HEK293T (cell line): ENCODE measurements around the gene CRYBB1.

Experiments
- CTCF ChIA-PET: fragments of 350-600 bp; formaldehyde crosslinking; extraction: SDS; loops from one replicate; lab custom pipeline; 2021; ENCODE audit warnings: antibody characterized with exemption, inconsistent platforms; lab: Yijun Ruan, JAX
- POLR2A ChIA-PET: fragments of 350-600 bp; formaldehyde crosslinking; extraction: SDS; loops from one replicate; lab custom pipeline; 2020; ENCODE audit warnings: antibody characterized with exemption, inconsistent platforms; lab: Yijun Ruan, JAX
- DNase-seq: peaks from one replicate; pipeline ENCODE4 v3.0.0; 2012; ENCODE audit warnings: mixed read lengths; ENCODE audit errors: extremely low spot score
- ARNT ChIP-seq: fragments of 450-650 bp; IDR thresholded peaks from 2 replicates; pipeline ENCODE4 v1.6.1; 2017; ENCODE audit warnings: mild to moderate bottlenecking
- BHLHE40 ChIP-seq: fragments of 450-650 bp; IDR thresholded peaks from 2 replicates; pipeline ENCODE4 v1.6.1; 2016; ENCODE audit warnings: mild to moderate bottlenecking, moderate library complexity, borderline replicate concordance
- CTBP1 ChIP-seq: fragments of 450-650 bp; IDR thresholded peaks from 2 replicates; pipeline ENCODE4 v1.6.1; 2016; ENCODE audit warnings: borderline replicate concordance
- ELF4 ChIP-seq: fragments of 450-650 bp; IDR thresholded peaks from 2 replicates; pipeline ENCODE4 v1.6.1; 2017; ENCODE audit warnings: antibody characterized with exemption
- FOXA1 ChIP-seq: fragments of 450-650 bp; IDR thresholded peaks from 2 replicates; pipeline ENCODE4 v1.6.1; 2016; ENCODE audit warnings: mild to moderate bottlenecking
- FOXK2 ChIP-seq: fragments of 450-650 bp; IDR thresholded peaks from 2 replicates; pipeline ENCODE4 v1.6.1; 2016; ENCODE audit warnings: mild to moderate bottlenecking
- FOXM1 ChIP-seq: fragments of 450-650 bp; IDR thresholded peaks from 2 replicates; pipeline ENCODE4 v1.6.1; 2017; ENCODE audit warnings: mild to moderate bottlenecking, borderline replicate concordance
- HDGF ChIP-seq: fragments of 450-650 bp; IDR thresholded peaks from 2 replicates; pipeline ENCODE4 v1.6.1; 2017; ENCODE audit warnings: antibody characterized with exemption, borderline replicate concordance
- L3MBTL2 ChIP-seq: fragments of 450-650 bp; conservative IDR thresholded peaks from 2 replicates; pipeline ENCODE4 v1.6.1; 2016; ENCODE audit warnings: mild to moderate bottlenecking
- LEF1 ChIP-seq: fragments of 450-650 bp; IDR thresholded peaks from 2 replicates; pipeline ENCODE4 v1.6.1; 2017; ENCODE audit warnings: mild to moderate bottlenecking, borderline replicate concordance
- NFRKB ChIP-seq: fragments of 450-650 bp; IDR thresholded peaks from 2 replicates; pipeline ENCODE4 v1.6.1; 2016; ENCODE audit warnings: mild to moderate bottlenecking, moderate library complexity
- SP1 ChIP-seq: fragments of 450-650 bp; IDR thresholded peaks from 2 replicates; pipeline ENCODE4 v1.6.1; 2017
- SUZ12 ChIP-seq: fragments of 450-650 bp; IDR thresholded peaks from 2 replicates; pipeline ENCODE4 v1.6.1; 2016; ENCODE audit warnings: mild to moderate bottlenecking
- TARDBP ChIP-seq: fragments of 450-650 bp; IDR thresholded peaks from 2 replicates; pipeline ENCODE4 v1.6.1; 2016
- ZNF384 ChIP-seq: fragments of 450-650 bp; IDR thresholded peaks from 2 replicates; pipeline ENCODE4 v1.6.1; 2016
- TF ChIP-seq, protein P1 (sequence below): fragments of 450-650 bp; IDR thresholded peaks from 2 replicates; pipeline ENCODE4 v1.6.1; 2016

CRYBB1 gene

GRCh38 chr22:26642465-26643417 is 24.9 kb upstream of the CRYBB1 start:
- ChIA-PET CTCF (interaction anchor here (0.7 to 0.9 kb wide), 2 partner anchors 14 to 40 kb away, joined by 3 to 4 read pairs; no protein-coding TSS in a partner anchor), POLR2A (interaction anchor here (1.1 to 1.4 kb wide), 2 partner anchors 19 to 26 kb away, joined by 3 to 5 read pairs; no protein-coding TSS in a partner anchor)
- DNase-seq, result no peak
- no peak for TF ChIP-seq SUZ12
- no peak for TF ChIP-seq FOXA1
- TF ChIP-seq L3MBTL2, result no peak
- no peak for TF ChIP-seq BHLHE40
- TF ChIP-seq, protein P1, sequence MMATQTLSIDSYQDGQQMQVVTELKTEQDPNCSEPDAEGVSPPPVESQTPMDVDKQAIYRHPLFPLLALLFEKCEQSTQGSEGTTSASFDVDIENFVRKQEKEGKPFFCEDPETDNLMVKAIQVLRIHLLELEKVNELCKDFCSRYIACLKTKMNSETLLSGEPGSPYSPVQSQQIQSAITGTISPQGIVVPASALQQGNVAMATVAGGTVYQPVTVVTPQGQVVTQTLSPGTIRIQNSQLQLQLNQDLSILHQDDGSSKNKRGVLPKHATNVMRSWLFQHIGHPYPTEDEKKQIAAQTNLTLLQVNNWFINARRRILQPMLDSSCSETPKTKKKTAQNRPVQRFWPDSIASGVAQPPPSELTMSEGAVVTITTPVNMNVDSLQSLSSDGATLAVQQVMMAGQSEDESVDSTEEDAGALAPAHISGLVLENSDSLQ, result no peak
- TF ChIP-seq FOXK2, result no peak
- TF ChIP-seq LEF1, result no peak
- TF ChIP-seq FOXM1, result no peak
- TF ChIP-seq ELF4, result no peak
- TF ChIP-seq CTBP1, result no peak
- no peak for TF ChIP-seq HDGF
- no peak for TF ChIP-seq ZNF384
- no peak for TF ChIP-seq TARDBP

- TF ChIP-seq SP1, result no peak
- TF ChIP-seq ARNT, result no peak
- TF ChIP-seq TARDBP, result no peak
- ChIA-PET CTCF (no interaction called here), POLR2A (no interaction called here)
- DNase-seq, result no peak
Measured at GRCh38 chr22:26636296-26636695, 18.5 kb upstream of the CRYBB1 start.

- ChIA-PET CTCF (no interaction called here), POLR2A (no interaction called here)
- DNase-seq, result no peak
- no peak for TF ChIP-seq BHLHE40
- TF ChIP-seq LEF1, result no peak
- TF ChIP-seq, protein P1, result no peak
- TF ChIP-seq ZNF384, result no peak
- TF ChIP-seq ARNT, result no peak
- TF ChIP-seq L3MBTL2, result no peak
- TF ChIP-seq FOXK2, result no peak
- TF ChIP-seq SUZ12, result no peak
- TF ChIP-seq NFRKB, result no peak
- TF ChIP-seq FOXA1, result no peak
- no peak for TF ChIP-seq ELF4
- no peak for TF ChIP-seq TARDBP
- no peak for TF ChIP-seq FOXM1
- no peak for TF ChIP-seq SP1
- no peak for TF ChIP-seq CTBP1
- no peak for TF ChIP-seq HDGF
Measured at GRCh38 chr22:26635117-26635516, 17.3 kb upstream of the CRYBB1 start.

DNA sequence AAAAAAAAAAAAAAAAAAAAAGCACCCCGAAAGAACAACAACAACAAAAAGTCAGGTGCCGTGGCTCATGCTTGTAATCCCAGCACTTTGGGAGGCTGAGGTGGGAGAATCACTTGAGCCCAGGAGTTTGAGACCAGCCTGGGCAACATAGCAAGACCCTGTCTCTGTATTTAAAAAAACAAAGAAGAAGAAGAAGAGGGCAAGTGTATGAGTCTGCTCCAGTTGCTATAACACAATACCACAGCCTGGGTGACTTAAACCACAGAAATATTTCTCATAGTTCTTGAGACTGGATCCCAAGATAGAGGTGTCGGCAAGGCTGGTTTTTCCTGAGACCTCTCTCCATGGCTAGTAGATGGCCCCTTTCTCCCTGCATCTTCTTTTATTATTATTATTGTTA is 16.4 kb upstream of the CRYBB1 start:
- no peak for DNase-seq
- TF ChIP-seq BHLHE40 (no peak), SP1 (no peak), ARNT (no peak), ELF4 (no peak), L3MBTL2 (no peak), SUZ12 (no peak), FOXA1 (no peak), ZNF384 (no peak), FOXM1 (no peak), CTBP1 (no peak), TARDBP (no peak), HDGF (no peak), FOXK2 (no peak), NFRKB (no peak), LEF1 (no peak)
- TF ChIP-seq, protein P1, result no peak
- CTCF ChIA-PET, result no interaction called here
- POLR2A ChIA-PET, result no interaction called here

- no peak for DNase-seq
- TF ChIP-seq LEF1, result no peak
- TF ChIP-seq NFRKB, result no peak
- no peak for TF ChIP-seq TARDBP
- TF ChIP-seq ARNT, result no peak
- no peak for TF ChIP-seq FOXA1
- no peak for TF ChIP-seq FOXM1
- TF ChIP-seq BHLHE40, result no peak
- TF ChIP-seq, protein P1, result no peak
- TF ChIP-seq FOXK2, result no peak
- no peak for TF ChIP-seq CTBP1
- POLR2A ChIA-PET, result no interaction called here
- CTCF ChIA-PET, result interaction anchor here (0.7 kb wide), 1 partner anchor 1431 kb away, joined by 3 read pairs; no protein-coding TSS in a partner anchor
Measured at GRCh38 chr22:26632422-26633155, 14.8 kb upstream of the CRYBB1 start.
